ENCODE results near the gene CS. TPM values are rescaled to one million over a fixed set of nuclear protein-coding genes. Genes with fewer than 3 reads are reported as not detected.

Gene CS
- total RNA-seq, 1 donor from 2014 or later: 91.1 TPM

GRCh38 chr12:56236985-56237384 is 63.1 kb downstream of the CS start:
- DNase-seq (ENCODE audit: low spot score): no peak
- peaks cover 9% of the 10 kb centered on the region for H3K27me3 Mint-ChIP-seq (ENCODE audit: insufficient read depth, low read depth)

GRCh38 chr12:56236091-56236490 is 64.0 kb downstream of the CS start:
- H3K27ac ChIP-seq: no peak overlapping the region
- no peak overlapping the region for H3K9ac ChIP-seq
- Mint-ChIP-seq H3K4me3 (no peak overlapping the region), H3K27ac (no peak overlapping the region), H3K27me3 (ENCODE audit: insufficient read depth, low read depth) (peaks cover 9% of the 10 kb centered on the region), H3K4me1 (no peaks in the 10 kb centered on the region), H3K36me3 (peaks cover 12% of the 10 kb centered on the region), H3K9me3 (no peaks in the 10 kb centered on the region)
- no peaks in the 10 kb centered on the region for H3K9me3 ChIP-seq (ENCODE audit: low read depth)
- no peak for DNase-seq (ENCODE audit: low spot score)
- no peaks in the 10 kb centered on the region for H3K4me1 ChIP-seq
- H2AFZ ChIP-seq (replicated peaks): no peak overlapping the region
- H3K4me3 ChIP-seq: no peak overlapping the region
- H4K20me1 ChIP-seq (ENCODE audit: low read depth): peaks cover 8% of the 10 kb centered on the region
- TF ChIP-seq EZH2phosphoT487 (IDR thresholded peaks at IDR 0.05) (no peak), EZH2 (IDR thresholded peaks at IDR 0.05) (no peak)
- no peaks in the 10 kb centered on the region for H3F3A ChIP-seq (ENCODE audit: low read depth)
- H3K36me3 ChIP-seq: no peaks in the 10 kb centered on the region
- H3K4me2 ChIP-seq: no peak overlapping the region
- H3K27me3 ChIP-seq: no peaks in the 10 kb centered on the region
- H3K79me2 ChIP-seq (ENCODE audit: low read depth): no peaks in the 10 kb centered on the region

More at GRCh38 chr12:56236985-56237384, 63.1 kb downstream of the CS start:
- Mint-ChIP-seq H3K4me3 (peak overlapping the region; percentile 36), H3K9me3 (no peaks in the 10 kb centered on the region), H3K4me1 (peaks cover 6% of the 10 kb centered on the region), H3K36me3 (peaks cover 21% of the 10 kb centered on the region), H3K27ac (no peak overlapping the region)
- Histone ChIP-seq H3K4me2 (no peak overlapping the region), H3K4me3 (no peak overlapping the region), H3K4me1 (no peaks in the 10 kb centered on the region), H3K9me3 (ENCODE audit: low read depth) (no peaks in the 10 kb centered on the region), H4K20me1 (ENCODE audit: low read depth) (peaks cover 8% of the 10 kb centered on the region), H3K36me3 (peaks cover under 1% of the 10 kb centered on the region), H3K9ac (no peak overlapping the region), H3K27me3 (no peaks in the 10 kb centered on the region), H3F3A (ENCODE audit: low read depth) (no peaks in the 10 kb centered on the region), H3K27ac (no peak overlapping the region), H3K79me2 (ENCODE audit: low read depth) (no peaks in the 10 kb centered on the region), H2AFZ (replicated peaks) (no peak overlapping the region)
- TF ChIP-seq CTCF (IDR thresholded peaks at IDR 0.05) (no peak), EZH2 (IDR thresholded peaks at IDR 0.05) (no peak), EZH2phosphoT487 (IDR thresholded peaks at IDR 0.05) (no peak)

DNA sequence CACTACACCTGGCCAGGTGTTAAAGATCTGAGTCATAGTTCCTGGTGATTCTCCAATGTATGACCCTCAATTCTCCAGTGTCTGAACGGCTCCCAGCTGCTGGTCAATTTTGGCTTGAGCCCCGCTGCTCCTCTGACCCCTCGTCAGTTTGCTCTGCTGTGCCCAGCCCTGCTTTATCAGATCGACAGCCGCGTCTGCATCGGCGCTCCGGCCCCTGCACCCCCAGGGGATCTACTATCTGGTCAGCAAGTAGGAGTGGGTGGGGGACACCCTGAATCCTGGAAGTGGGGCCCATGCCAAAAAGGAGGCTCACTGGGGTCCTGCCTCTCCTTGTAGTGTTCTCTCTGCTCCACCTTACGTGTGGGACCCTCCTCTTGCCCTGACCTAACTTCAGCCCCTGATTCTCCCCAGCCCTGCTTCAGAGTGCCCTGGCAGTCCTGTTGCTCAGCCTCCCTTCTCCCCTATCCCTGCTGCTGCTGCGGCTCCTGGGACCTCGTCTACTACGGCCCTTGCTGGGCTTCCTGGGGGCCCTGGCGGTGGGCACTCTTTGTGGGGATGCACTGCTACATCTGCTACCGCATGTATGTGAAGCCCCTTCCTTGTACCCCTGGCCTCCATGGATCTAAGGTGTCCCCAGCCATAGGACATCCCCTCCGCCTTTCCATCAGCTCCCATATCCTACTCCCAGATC is 65.2 kb downstream of the CS start:
- Mint-ChIP-seq H3K4me3 (no peak overlapping the region), H3K4me1 (peaks cover 6% of the 10 kb centered on the region), H3K36me3 (peaks cover 8% of the 10 kb centered on the region), H3K27me3 (ENCODE audit: insufficient read depth, low read depth) (peaks cover 7% of the 10 kb centered on the region), H3K9me3 (no peaks in the 10 kb centered on the region), H3K27ac (peak overlapping the region; percentile 78)
- no peaks in the 10 kb centered on the region for H3K4me1 ChIP-seq
- H3K9me3 ChIP-seq (ENCODE audit: low read depth): no peaks in the 10 kb centered on the region
- no peak overlapping the region for H2AFZ ChIP-seq (replicated peaks)
- H3F3A ChIP-seq (ENCODE audit: low read depth): no peaks in the 10 kb centered on the region
- H3K79me2 ChIP-seq (ENCODE audit: low read depth): no peaks in the 10 kb centered on the region
- no peak overlapping the region for H3K4me2 ChIP-seq
- no peak for TF ChIP-seq CTCF (IDR thresholded peaks at IDR 0.05)
- no peak for TF ChIP-seq EZH2phosphoT487 (IDR thresholded peaks at IDR 0.05)
- no peak for TF ChIP-seq EZH2 (IDR thresholded peaks at IDR 0.05)
- no peak overlapping the region for H3K9ac ChIP-seq
- no peak overlapping the region for H3K4me3 ChIP-seq
- H4K20me1 ChIP-seq (ENCODE audit: low read depth): peaks cover 8% of the 10 kb centered on the region
- no peak for DNase-seq (ENCODE audit: low spot score)
- H3K36me3 ChIP-seq: no peaks in the 10 kb centered on the region
- H3K27ac ChIP-seq: no peak overlapping the region
- no peaks in the 10 kb centered on the region for H3K27me3 ChIP-seq

DNA sequence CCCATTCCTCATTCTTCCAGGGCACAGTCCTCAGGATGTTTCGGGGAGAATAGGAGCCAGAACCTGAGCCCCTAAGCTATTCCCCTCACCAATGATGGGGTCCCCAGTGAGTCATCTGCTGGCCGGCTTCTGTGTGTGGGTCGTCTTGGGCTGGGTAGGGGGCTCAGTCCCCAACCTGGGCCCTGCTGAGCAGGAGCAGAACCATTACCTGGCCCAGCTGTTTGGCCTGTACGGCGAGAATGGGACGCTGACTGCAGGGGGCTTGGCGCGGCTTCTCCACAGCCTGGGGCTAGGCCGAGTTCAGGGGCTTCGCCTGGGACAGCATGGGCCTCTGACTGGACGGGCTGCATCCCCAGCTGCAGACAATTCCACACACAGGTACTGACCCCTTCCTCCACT is 68.9 kb downstream of the CS start:
- Mint-ChIP-seq H3K4me3 (no peak overlapping the region), H3K27me3 (ENCODE audit: insufficient read depth, low read depth) (peaks cover 10% of the 10 kb centered on the region), H3K27ac (peak overlapping the region; percentile 57), H3K4me1 (peaks cover 6% of the 10 kb centered on the region), H3K9me3 (no peaks in the 10 kb centered on the region), H3K36me3 (peaks cover 2% of the 10 kb centered on the region)
- H3K27me3 ChIP-seq: no peaks in the 10 kb centered on the region
- no peaks in the 10 kb centered on the region for H4K20me1 ChIP-seq (ENCODE audit: low read depth)
- H3K4me3 ChIP-seq: no peak overlapping the region
- no peak overlapping the region for H2AFZ ChIP-seq (replicated peaks)
- H3K9ac ChIP-seq: no peak overlapping the region
- no peak overlapping the region for H3K4me2 ChIP-seq
- H3F3A ChIP-seq (ENCODE audit: low read depth): no peaks in the 10 kb centered on the region
- DNase-seq (ENCODE audit: low spot score): no peak
- H3K27ac ChIP-seq: no peak overlapping the region
- no peaks in the 10 kb centered on the region for H3K4me1 ChIP-seq
- no peaks in the 10 kb centered on the region for H3K9me3 ChIP-seq (ENCODE audit: low read depth)
- H3K79me2 ChIP-seq (ENCODE audit: low read depth): no peaks in the 10 kb centered on the region
- TF ChIP-seq CTCF (IDR thresholded peaks at IDR 0.05) (no peak), EZH2 (IDR thresholded peaks at IDR 0.05) (no peak), EZH2phosphoT487 (IDR thresholded peaks at IDR 0.05) (no peak)
- no peaks in the 10 kb centered on the region for H3K36me3 ChIP-seq

Measured in neural progenitor cell (in vitro differentiated cells).